BE2C (cell line): Measurements from ENCODE around the gene AMZ2.
"Not testable (repeated sequence)": the region's sequence is repeated elsewhere in the genome, so short reads cannot be mapped to it uniquely, and the experiment has no call there.

ENCODE experiments used
- DNase-seq: peaks from one replicate; pipeline ENCODE4 v3.0.0-alpha.2; 2020
- H3K27me3 ChIP-seq: fragments of 250-450 bp; sonication (Bioruptor Pico); 2 replicates; pipeline ENCODE4 v1.5.1; 2020; ENCODE audit warnings: mild to moderate bottlenecking
- H3K36me3 ChIP-seq: fragments of 250-450 bp; sonication (Bioruptor Pico); 2 replicates; pipeline ENCODE4 v1.5.1; 2020; ENCODE audit warnings: mild to moderate bottlenecking
- H3K4me1 ChIP-seq: fragments of 250-450 bp; sonication (Bioruptor Pico); 2 replicates; pipeline ENCODE4 v1.5.1; 2020
- H3K4me3 ChIP-seq: 2 replicates; pipeline ENCODE4 v1.5.1; 2011; ENCODE audit warnings: low read depth, low read length
- H3K9me3 ChIP-seq: fragments of 250-450 bp; sonication (Bioruptor Pico); 2 replicates; pipeline ENCODE4 v1.5.1; 2020
- CTCF ChIP-seq: IDR thresholded peaks from 2 replicates; pipeline ENCODE4 v1.5.1; 2012; ENCODE audit warnings: mild to moderate bottlenecking, low read depth, low read length

The AMZ2 gene

GRCh38 chr17:68204736-68205135 lies 43.1 kb upstream of the AMZ2 start:
- no peak for DNase-seq
- H3K9me3 ChIP-seq: no peaks in the 10 kb centered on the region
- H3K36me3 ChIP-seq: no peaks in the 10 kb centered on the region
- H3K4me3 ChIP-seq: peak overlapping the region; percentile 80
- no peak for TF ChIP-seq CTCF
- H3K27me3 ChIP-seq: peaks cover 15% of the 10 kb centered on the region
- H3K4me1 ChIP-seq: no peaks in the 10 kb centered on the region

GRCh38 chr17:68205251-68205807 lies 42.5 kb upstream of the AMZ2 start:
- no peaks in the 10 kb centered on the region for H3K4me1 ChIP-seq
- H3K36me3 ChIP-seq: no peaks in the 10 kb centered on the region
- peak; percentile 95 for DNase-seq
- peaks cover 9% of the 10 kb centered on the region for H3K27me3 ChIP-seq
- H3K4me3 ChIP-seq: peak overlapping the region; percentile 80
- TF ChIP-seq CTCF: peak; percentile 68
- H3K9me3 ChIP-seq: no peaks in the 10 kb centered on the region

- Histone ChIP-seq H3K27me3 (0 out of 2 replicates have a peak, but pooled peaks cover 2% of the 10 kb centered on the region), H3K9me3 (no peaks in the 10 kb centered on the region), H3K4me1 (no peaks in the 10 kb centered on the region), H3K36me3 (no peaks in the 10 kb centered on the region), H3K4me3 (peak overlapping the region; percentile 80)
- DNase-seq: no peak
- no peak for TF ChIP-seq CTCF
These were observed 41.8 kb upstream of the AMZ2 start for GRCh38 chr17:68205808-68206720.

- DNase-seq: no peak
- Histone ChIP-seq H3K27me3 (0 out of 2 replicates have a peak, but pooled peaks cover 2% of the 10 kb centered on the region), H3K4me3 (no peak overlapping the region), H3K36me3 (no peaks in the 10 kb centered on the region), H3K4me1 (no peaks in the 10 kb centered on the region), H3K9me3 (no peaks in the 10 kb centered on the region)
- no peak for TF ChIP-seq CTCF
These were observed 40.1 kb upstream of the AMZ2 start for GRCh38 chr17:68207651-68208253.

- H3K9me3 ChIP-seq, H3K4me1 ChIP-seq, H3K4me3 ChIP-seq, DNase-seq, H3K27me3 ChIP-seq, H3K36me3 ChIP-seq: not testable (repeated sequence)
These were observed 39.2 kb upstream of the AMZ2 start for GRCh38 chr17:68208651-68209050.

- H3K27me3 ChIP-seq, H3K4me1 ChIP-seq, H3K9me3 ChIP-seq, H3K4me3 ChIP-seq, H3K36me3 ChIP-seq, DNase-seq: not testable (repeated sequence)
These were observed 38.5 kb upstream of the AMZ2 start for GRCh38 chr17:68209191-68209900.
